ENCODE data around the gene ZGPAT. TPM values are rescaled to one million over a fixed set of nuclear protein-coding genes. Genes with fewer than 3 reads are reported as not detected.

Gene ZGPAT
- total RNA-seq, 1 experiment from 2014 or later, result 27.2 TPM

GRCh38 chr20:63755933-63756647, 48.3 kb downstream of the ZGPAT start:
- ChIA-PET CTCF (no interaction called here), POLR2A (ENCODE audit: unreplicated experiment) (no interaction called here)
- no peaks in the 10 kb centered on the region for H3K9me3 ChIP-seq (ENCODE audit: insufficient read depth, low read depth)
- H3K36me3 ChIP-seq (ENCODE audit: low read depth), result no peaks in the 10 kb centered on the region
- no peak overlapping the region for H3K27ac ChIP-seq
- no peaks in the 10 kb centered on the region for H4K20me1 ChIP-seq (ENCODE audit: insufficient read depth)
- intact Hi-C loops (cut with micrococcal nuclease; ENCODE audit: unreplicated experiment), result no loop called here
- TF ChIP-seq CTCF (conservative IDR thresholded peaks at IDR 0.05), result no peak
- no peak for TF ChIP-seq EZH2 (IDR thresholded peaks at IDR 0.05; ENCODE audit: low read depth)
- H3K27me3 ChIP-seq (ENCODE audit: insufficient read depth, low read depth), result peaks cover 5% of the 10 kb centered on the region; the same call in 1 of the 2 replicates
- no peak overlapping the region for H3K4me3 ChIP-seq
- H3K4me1 ChIP-seq (replicated peaks; ENCODE audit: insufficient read depth), result no peaks in the 10 kb centered on the region
- H3K4me2 ChIP-seq, result no peak overlapping the region
- H3K79me2 ChIP-seq (ENCODE audit: low read depth), result no peaks in the 10 kb centered on the region
- DNase-seq, result no peak
- peaks cover 6% of the 10 kb centered on the region; the same call in 1 of the 2 replicates for H3F3A ChIP-seq (ENCODE audit: insufficient read depth, low read depth)
- BruUV-seq (replicated peaks), result no TSS peak
- H3K9me2 ChIP-seq (ENCODE audit: insufficient read depth), result no peaks in the 10 kb centered on the region
- H2AFZ ChIP-seq, result no peak overlapping the region

DNA sequence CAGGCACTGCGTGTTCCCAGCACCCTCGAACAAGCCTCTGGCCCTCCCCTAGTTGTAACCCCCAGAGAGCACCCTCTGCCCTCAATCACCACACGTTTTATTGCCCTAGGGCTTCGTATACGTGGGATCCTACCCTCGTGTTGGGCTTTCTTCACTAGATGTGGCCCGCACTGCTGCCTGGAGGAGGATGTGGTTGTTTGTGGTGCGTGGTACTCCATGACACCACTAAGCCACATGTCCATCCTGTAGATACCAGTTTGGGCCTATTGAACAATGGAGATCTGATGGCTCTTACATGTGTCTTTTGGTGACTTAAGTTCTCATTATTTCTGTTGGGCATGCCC, 48.8 kb downstream of the ZGPAT start:
- Histone ChIP-seq H3K9me3 (ENCODE audit: insufficient read depth, low read depth) (no peaks in the 10 kb centered on the region), H3K27me3 (ENCODE audit: insufficient read depth, low read depth) (peaks cover 5% of the 10 kb centered on the region; the same call in 1 of the 2 replicates), H3K4me1 (replicated peaks; ENCODE audit: insufficient read depth) (no peaks in the 10 kb centered on the region), H3K27ac (no peak overlapping the region), H3K4me3 (no peak overlapping the region), H3K9me2 (ENCODE audit: insufficient read depth) (no peaks in the 10 kb centered on the region), H2AFZ (no peak overlapping the region), H3F3A (ENCODE audit: insufficient read depth, low read depth) (peaks cover 4% of the 10 kb centered on the region; the same call in 1 of the 2 replicates), H3K4me2 (no peak overlapping the region), H3K36me3 (ENCODE audit: low read depth) (no peaks in the 10 kb centered on the region), H3K79me2 (ENCODE audit: low read depth) (no peaks in the 10 kb centered on the region), H4K20me1 (ENCODE audit: insufficient read depth) (no peaks in the 10 kb centered on the region)
- no peak for DNase-seq
- intact Hi-C loops (cut with micrococcal nuclease; ENCODE audit: unreplicated experiment), result no loop called here
- CTCF ChIA-PET, result no interaction called here
- BruUV-seq (replicated peaks), result no TSS peak
- TF ChIP-seq CTCF (conservative IDR thresholded peaks at IDR 0.05), result no peak
- no peak for TF ChIP-seq EZH2 (IDR thresholded peaks at IDR 0.05; ENCODE audit: low read depth)
- POLR2A ChIA-PET (ENCODE audit: unreplicated experiment), result no interaction called here

DNA sequence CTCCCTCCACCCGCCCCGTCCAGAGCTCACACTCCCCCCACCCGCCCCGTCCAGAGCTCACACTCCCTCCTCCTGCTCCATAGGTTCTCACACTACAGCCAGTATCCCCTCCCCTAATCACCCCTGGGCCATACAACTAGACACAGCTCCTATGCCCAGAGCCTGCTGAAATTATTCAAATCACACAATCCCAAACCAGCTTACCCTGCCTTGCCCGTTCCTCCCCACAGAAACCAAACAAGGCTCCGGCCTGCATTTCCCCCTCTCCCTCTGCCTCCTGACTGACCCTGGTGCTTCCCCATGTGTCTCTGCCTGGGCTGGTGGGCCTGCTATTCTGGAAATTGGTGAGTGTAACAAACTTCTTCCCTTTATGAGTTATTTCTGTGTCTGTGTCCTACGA, 50.3 kb downstream of the ZGPAT start:
- no peaks in the 10 kb centered on the region for H4K20me1 ChIP-seq (ENCODE audit: insufficient read depth)
- H3K4me2 ChIP-seq, result no peak overlapping the region
- H3K27ac ChIP-seq, result no peak overlapping the region
- no peaks in the 10 kb centered on the region for H3K79me2 ChIP-seq (ENCODE audit: low read depth)
- POLR2A ChIA-PET (ENCODE audit: unreplicated experiment), result no interaction called here
- H3F3A ChIP-seq (ENCODE audit: insufficient read depth, low read depth), result peaks cover 4% of the 10 kb centered on the region; the same call in 1 of the 2 replicates
- H3K36me3 ChIP-seq (ENCODE audit: low read depth), result no peaks in the 10 kb centered on the region
- CTCF ChIA-PET, result no interaction called here
- H3K4me3 ChIP-seq, result no peak overlapping the region
- H3K27me3 ChIP-seq (ENCODE audit: insufficient read depth, low read depth), result peaks cover 5% of the 10 kb centered on the region; the same call in 1 of the 2 replicates
- no peaks in the 10 kb centered on the region for H3K9me2 ChIP-seq (ENCODE audit: insufficient read depth)
- H3K9me3 ChIP-seq (ENCODE audit: insufficient read depth, low read depth), result no peaks in the 10 kb centered on the region
- H2AFZ ChIP-seq, result no peak overlapping the region
- TF ChIP-seq EZH2 (IDR thresholded peaks at IDR 0.05; ENCODE audit: low read depth), result no peak
- no peak for TF ChIP-seq CTCF (conservative IDR thresholded peaks at IDR 0.05)
- DNase-seq, result no peak
- H3K4me1 ChIP-seq (replicated peaks; ENCODE audit: insufficient read depth), result no peaks in the 10 kb centered on the region
- no TSS peak for BruUV-seq (replicated peaks)
- intact Hi-C loops (cut with micrococcal nuclease; ENCODE audit: unreplicated experiment), result no loop called here
